Measurements from ENCODE around the gene LYRM4.

LYRM4 gene

GRCh38 chr6:5133943-5134342 lies 126.8 kb downstream of the LYRM4 start:
- TF ChIP-seq OSR2 (tag by site-specific recombination; IDR thresholded peaks at IDR 0.05) (no peak), GLIS1 (tag by site-specific recombination; IDR thresholded peaks at IDR 0.05) (no peak), ZNF658 (tag by site-specific recombination; IDR thresholded peaks at IDR 0.05) (no peak), ZNF677 (tag by site-specific recombination; IDR thresholded peaks at IDR 0.05) (no peak), ZNF354C (tag by site-specific recombination; IDR thresholded peaks at IDR 0.05; ENCODE audit: borderline replicate concordance, low read depth) (no peak), ZNF560 (tag by site-specific recombination; IDR thresholded peaks at IDR 0.05; ENCODE audit: borderline replicate concordance) (no peak), WT1 (tag by site-specific recombination; IDR thresholded peaks at IDR 0.05) (no peak), ZNF112 (tag by site-specific recombination; IDR thresholded peaks at IDR 0.05) (no peak), ZBTB44 (tag by site-specific recombination; IDR thresholded peaks at IDR 0.05) (no peak), ZNF76 (tag by site-specific recombination; IDR thresholded peaks at IDR 0.05; ENCODE audit: borderline replicate concordance, low read depth) (no peak), ZBTB49 (tag by site-specific recombination; IDR thresholded peaks at IDR 0.05; ENCODE audit: low read depth) (no peak), ZBTB17 (tag by site-specific recombination; IDR thresholded peaks at IDR 0.05) (no peak), ZBTB26 (tag by site-specific recombination; optimal IDR thresholded peaks at IDR 0.05) (no peak), ZNF596 (tag by site-specific recombination; IDR thresholded peaks at IDR 0.05) (no peak), YY1 (tag by site-specific recombination; IDR thresholded peaks at IDR 0.05) (no peak), ZNF664 (tag by site-specific recombination; IDR thresholded peaks at IDR 0.05) (no peak), GLI4 (tag by site-specific recombination; IDR thresholded peaks at IDR 0.05) (no peak)
- TF ChIP-seq, protein P1, sequence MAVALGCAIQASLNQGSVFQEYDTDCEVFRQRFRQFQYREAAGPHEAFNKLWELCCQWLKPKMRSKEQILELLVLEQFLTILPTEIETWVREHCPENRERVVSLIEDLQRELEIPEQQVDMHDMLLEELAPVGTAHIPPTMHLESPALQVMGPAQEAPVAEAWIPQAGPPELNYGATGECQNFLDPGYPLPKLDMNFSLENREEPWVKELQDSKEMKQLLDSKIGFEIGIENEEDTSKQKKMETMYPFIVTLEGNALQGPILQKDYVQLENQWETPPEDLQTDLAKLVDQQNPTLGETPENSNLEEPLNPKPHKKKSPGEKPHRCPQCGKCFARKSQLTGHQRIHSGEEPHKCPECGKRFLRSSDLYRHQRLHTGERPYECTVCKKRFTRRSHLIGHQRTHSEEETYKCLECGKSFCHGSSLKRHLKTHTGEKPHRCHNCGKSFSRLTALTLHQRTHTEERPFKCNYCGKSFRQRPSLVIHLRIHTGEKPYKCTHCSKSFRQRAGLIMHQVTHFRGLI (tag by site-specific recombination; IDR thresholded peaks at IDR 0.05) = no peak
- TF ChIP-seq, protein P2, sequence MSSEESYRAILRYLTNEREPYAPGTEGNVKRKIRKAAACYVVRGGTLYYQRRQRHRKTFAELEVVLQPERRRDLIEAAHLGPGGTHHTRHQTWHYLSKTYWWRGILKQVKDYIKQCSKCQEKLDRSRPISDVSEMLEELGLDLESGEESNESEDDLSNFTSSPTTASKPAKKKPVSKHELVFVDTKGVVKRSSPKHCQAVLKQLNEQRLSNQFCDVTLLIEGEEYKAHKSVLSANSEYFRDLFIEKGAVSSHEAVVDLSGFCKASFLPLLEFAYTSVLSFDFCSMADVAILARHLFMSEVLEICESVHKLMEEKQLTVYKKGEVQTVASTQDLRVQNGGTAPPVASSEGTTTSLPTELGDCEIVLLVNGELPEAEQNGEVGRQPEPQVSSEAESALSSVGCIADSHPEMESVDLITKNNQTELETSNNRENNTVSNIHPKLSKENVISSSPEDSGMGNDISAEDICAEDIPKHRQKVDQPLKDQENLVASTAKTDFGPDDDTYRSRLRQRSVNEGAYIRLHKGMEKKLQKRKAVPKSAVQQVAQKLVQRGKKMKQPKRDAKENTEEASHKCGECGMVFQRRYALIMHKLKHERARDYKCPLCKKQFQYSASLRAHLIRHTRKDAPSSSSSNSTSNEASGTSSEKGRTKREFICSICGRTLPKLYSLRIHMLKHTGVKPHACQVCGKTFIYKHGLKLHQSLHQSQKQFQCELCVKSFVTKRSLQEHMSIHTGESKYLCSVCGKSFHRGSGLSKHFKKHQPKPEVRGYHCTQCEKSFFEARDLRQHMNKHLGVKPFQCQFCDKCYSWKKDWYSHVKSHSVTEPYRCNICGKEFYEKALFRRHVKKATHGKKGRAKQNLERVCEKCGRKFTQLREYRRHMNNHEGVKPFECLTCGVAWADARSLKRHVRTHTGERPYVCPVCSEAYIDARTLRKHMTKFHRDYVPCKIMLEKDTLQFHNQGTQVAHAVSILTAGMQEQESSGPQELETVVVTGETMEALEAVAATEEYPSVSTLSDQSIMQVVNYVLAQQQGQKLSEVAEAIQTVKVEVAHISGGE (tag by site-specific recombination; conservative IDR thresholded peaks at IDR 0.05; ENCODE audit: low read depth) = no peak
- POLR2A ChIA-PET = no interaction called here

More at GRCh38 chr6:5133943-5134342, 126.8 kb downstream of the LYRM4 start:
- Histone ChIP-seq H3K9me3 (ENCODE audit: control insufficient read depth, insufficient read depth, low read depth, low read length) (no peaks in the 10 kb centered on the region), H3K4me1 (ENCODE audit: control insufficient read depth, insufficient read depth, low read length) (no peaks in the 10 kb centered on the region), H3K36me3 (ENCODE audit: control insufficient read depth in 2 of 2, insufficient read depth in 1 of 2, low read length in 2 of 2) (no peaks in the 10 kb centered on the region; a peak in 1 of 3 replicates), H3K4me3 (ENCODE audit: low read depth, low read length) (no peak overlapping the region), H3K27ac (ENCODE audit: extremely low read depth, low read depth, low read length) (no peak overlapping the region)
- CTCF ChIA-PET = interaction anchor here (0.6 to 1.5 kb wide), 9 partner anchors 8 to 1469 kb away, joined by 3 to 10 read pairs (median 3); no protein-coding TSS in a partner anchor

Data from HEK293 (cell line).